Esophagus muscularis mucosa (tissue), 4 donors: ENCODE data around the gene CNIH2. TPM values are rescaled to one million over a fixed set of nuclear protein-coding genes. Genes with fewer than 3 reads are reported as not detected.

ENCODE experiments used
- DNase-seq: peaks from one replicate; pipeline ENCODE4 v3.0.0-alpha.2; 2017; ENCODE audit errors: extremely low spot score
- H3K27ac ChIP-seq, 4 donors: fragments of 200-600 bp; sonication (generic); replicated peaks in 1 of 4; 1 replicate in 3 of 4; 2 replicates in 1 of 4; pipeline ENCODE4 v1.5.1; 2016 to 2019; ENCODE audit warnings: mild to moderate bottlenecking in 1 of 4
- H3K27me3 ChIP-seq, 4 donors: fragments of 200-600 bp; sonication (generic); one replicate each; pipeline versions ENCODE4 v1.5.1 to v1.6.0; 2016 to 2019
- H3K36me3 ChIP-seq, 4 donors: fragments of 200-600 bp; sonication (generic); one replicate each; pipeline ENCODE4 v1.5.1; 2016 to 2019
- H3K4me1 ChIP-seq, 4 donors: fragments of 200-600 bp; sonication (generic); one replicate each; pipeline ENCODE4 v1.5.1; 2016 to 2019
- H3K4me3 ChIP-seq, 4 donors: fragments of 200-600 bp; sonication (generic); 1 replicate in 2 of 4; 2 replicates in 2 of 4; pipeline ENCODE4 v1.5.1; 2016 to 2019; ENCODE audit warnings: mild to moderate bottlenecking in 4 of 4, moderate library complexity in 1 of 4
- H3K9me3 ChIP-seq, 4 donors: fragments of 200-600 bp; sonication (generic); 1 replicate in 3 of 4; 2 replicates in 1 of 4; pipeline ENCODE4 v1.5.1; 2016 to 2019
- CTCF ChIP-seq, 3 experiments: fragments of 200-600 bp in 2 of 3; fragments of 450-650 bp in 1 of 3; sonication (generic) in 2 of 3; IDR thresholded peaks; one replicate each; pipeline ENCODE4 v1.5.1; 2017 to 2019; ENCODE audit warnings: antibody characterized with exemption in 3 of 3, mild to moderate bottlenecking in 2 of 3, moderate library complexity in 1 of 3
- EP300 ChIP-seq: sonication (generic); formaldehyde crosslinking; IDR thresholded peaks from one replicate; pipeline ENCODE4 v1.6.1; 2017; ENCODE audit warnings: antibody characterized with exemption
- POLR2A ChIP-seq: fragments of 450-650 bp; IDR thresholded peaks from one replicate; pipeline ENCODE4 v1.6.1; 2017; ENCODE audit warnings: antibody characterized with exemption, moderate library complexity, mild to moderate bottlenecking, low read depth
- POLR2AphosphoS5 ChIP-seq, 2 donors: sonication (generic); formaldehyde crosslinking; IDR thresholded peaks; one replicate each; pipeline ENCODE4 v1.6.1; 2017; ENCODE audit warnings: antibody characterized with exemption in 2 of 2
- WGBS: methylation state at CpG from one replicate; pipeline ENCODE4 v1.1.5; 2018; 5-methylcytosine and 5-hydroxymethylcytosine counted together
- intact Hi-C: fragments of 100-400 bp; cut with DNase I; formaldehyde crosslinking; loops from one replicate; pipeline ENCODE4 v1.15.1; 2023
- total RNA-seq, 4 donors: library from RNA; depleted of rRNA; stranded (reverse); fragments of >200 nt; gene quantifications; one replicate each; pipeline versions ENCODE4 v1.1.0 to v1.2.1, GENCODE V29; 2016

The CNIH2 gene
- total RNA-seq, 4 donors from 2014 or later = 0.40 TPM; not detected in 3

- DNase-seq = no peak
- Histone ChIP-seq H3K27ac (peak overlapping the region; percentile 83 to 95 (median 89)), H3K36me3 (no peaks in the 10 kb centered on the region), H3K27me3 (peaks cover 0 to 8% (median 0%) of the 10 kb centered on the region in 4 donors), H3K9me3 (no peaks in the 10 kb centered on the region), H3K4me3 (peak overlapping the region; percentile 59 to 75 (median 62)), H3K4me1 (peaks cover 44 to 76% (median 70%) of the 10 kb centered on the region in 4 donors)
- no peak for TF ChIP-seq POLR2A
- TF ChIP-seq POLR2AphosphoS5 (IDR thresholded peaks at IDR 0.05) = no peak
- TF ChIP-seq CTCF (IDR thresholded peaks at IDR 0.05) = no peak
- TF ChIP-seq EP300 = no peak
- WGBS = 54% methylated on average over 1 of the region's 1 CpG
- intact Hi-C loops = loop anchor here (5.0 kb wide), 1 partner anchor 73 kb away; no protein-coding TSS in a partner anchor
Measured at GRCh38 chr11:66314186-66314501, 36.2 kb downstream of the CNIH2 start.

GRCh38 chr11:66314561-66315497 lies 36.9 kb downstream of the CNIH2 start:
- H3K36me3 ChIP-seq = no peaks in the 10 kb centered on the region

DNA sequence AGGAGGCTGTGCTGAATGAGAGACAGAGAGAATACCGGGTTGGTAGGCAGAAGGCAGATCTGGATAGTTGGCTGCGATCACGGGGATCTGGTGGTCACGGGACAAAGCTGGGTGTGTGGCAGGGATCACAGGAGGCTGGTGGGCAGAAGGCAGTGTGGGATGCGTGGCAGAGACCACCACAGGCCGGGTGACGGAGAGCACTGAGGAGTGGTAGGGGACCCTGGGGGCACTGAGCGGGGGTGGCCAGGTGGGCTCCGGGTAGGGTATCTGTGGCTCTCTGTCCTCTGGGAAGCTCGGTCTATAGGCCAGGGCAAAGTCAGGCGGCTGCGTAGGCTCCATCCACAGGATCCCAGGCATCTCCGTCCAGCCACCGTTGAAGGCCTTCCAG lies 37.5 kb downstream of the CNIH2 start:
- TF ChIP-seq POLR2AphosphoS5 (IDR thresholded peaks at IDR 0.05) (no peak), CTCF (IDR thresholded peaks at IDR 0.05) (no peak), POLR2A (no peak), EP300 (no peak)
- peak overlapping the region; percentile 83 to 95 (median 89) for H3K27ac ChIP-seq
- peak overlapping the region; percentile 59 to 75 (median 62) for H3K4me3 ChIP-seq
- no peak for DNase-seq
- peaks cover 0 to 8% (median 0%) of the 10 kb centered on the region in 4 donors for H3K27me3 ChIP-seq
- no peaks in the 10 kb centered on the region for H3K9me3 ChIP-seq
- intact Hi-C loops = no loop called here
- peaks cover 44 to 76% (median 72%) of the 10 kb centered on the region in 4 donors for H3K4me1 ChIP-seq
- 81% methylated on average over 13 of the region's 14 CpGs for WGBS
- H3K36me3 ChIP-seq = no peaks in the 10 kb centered on the region

More at GRCh38 chr11:66314561-66315497, 36.9 kb downstream of the CNIH2 start:
- 78% methylated on average over 8 of the region's 17 CpGs for WGBS
- H3K27ac ChIP-seq = peak overlapping the region; percentile 83 to 95 (median 89)
- H3K4me3 ChIP-seq = peak overlapping the region; percentile 59 to 75 (median 62)
- peaks cover 0 to 8% (median 0%) of the 10 kb centered on the region in 4 donors for H3K27me3 ChIP-seq
- no peak for DNase-seq
- intact Hi-C loops = loop anchor here (5.0 kb wide), 1 partner anchor 72 kb away; no protein-coding TSS in a partner anchor
- TF ChIP-seq POLR2AphosphoS5 (IDR thresholded peaks at IDR 0.05) (no peak), POLR2A (no peak), EP300 (no peak), CTCF (IDR thresholded peaks at IDR 0.05) (no peak)
- H3K4me1 ChIP-seq = peaks cover 44 to 76% (median 72%) of the 10 kb centered on the region in 4 donors
- no peaks in the 10 kb centered on the region for H3K9me3 ChIP-seq

DNA sequence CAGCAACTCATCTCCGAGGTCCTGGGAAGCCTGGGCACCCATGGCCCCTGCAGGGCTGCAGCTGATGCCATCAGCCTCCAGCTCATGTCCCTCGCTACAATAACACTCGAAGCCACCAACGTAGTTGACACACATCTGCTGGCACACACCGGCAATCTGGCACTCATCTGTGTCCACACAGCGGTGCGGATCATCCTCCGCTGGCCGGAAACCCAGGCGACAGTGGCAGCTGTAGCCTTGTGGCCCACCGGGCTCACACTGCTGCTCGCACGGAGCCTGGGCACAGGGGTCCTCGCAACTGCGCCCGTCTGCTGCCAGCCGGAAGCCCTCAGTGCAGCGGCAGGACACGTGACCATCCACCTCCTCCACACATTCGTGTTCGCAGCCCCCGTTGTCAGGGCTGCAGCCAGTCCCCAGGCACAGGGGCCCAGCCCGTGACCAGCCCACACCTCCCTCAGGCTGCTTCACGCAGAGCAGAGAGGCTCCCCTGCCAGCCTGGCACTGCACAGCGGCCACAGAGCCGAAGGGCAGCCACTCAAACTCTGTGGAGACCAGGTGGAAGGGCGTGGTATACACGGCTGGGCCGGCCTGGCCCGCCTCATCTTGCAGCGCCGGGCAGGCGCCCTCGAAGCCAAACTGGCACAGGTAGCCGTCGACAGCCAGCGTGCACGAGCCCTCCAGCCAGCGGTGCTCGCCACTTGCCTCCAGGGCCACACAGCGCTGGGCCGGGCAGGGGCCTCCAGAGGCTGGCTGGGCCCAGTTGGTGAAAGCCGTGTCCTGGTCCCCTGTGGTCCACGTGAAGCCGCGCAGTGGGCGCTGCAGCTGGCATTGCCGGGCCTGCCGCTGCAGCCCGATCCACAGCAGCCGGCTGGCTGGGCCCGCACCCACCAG lies 38.2 kb downstream of the CNIH2 start:
- Histone ChIP-seq H3K4me1 (peaks cover 44 to 76% (median 72%) of the 10 kb centered on the region in 4 donors), H3K4me3 (peak overlapping the region; percentile 59 to 75 (median 62))
- intact Hi-C loops = no loop called here

More for the DNA sequence above, 38.2 kb downstream of the CNIH2 start:
- no peak for TF ChIP-seq EP300
- no peak for TF ChIP-seq CTCF (IDR thresholded peaks at IDR 0.05)
- no peak for TF ChIP-seq POLR2A
- no peak for TF ChIP-seq POLR2AphosphoS5 (IDR thresholded peaks at IDR 0.05)
- WGBS = 49% methylated on average over 13 of the region's 52 CpGs
- DNase-seq = no peak
- peak overlapping the region; percentile 83 to 95 (median 89) for H3K27ac ChIP-seq
- peaks cover 0 to 8% (median 0%) of the 10 kb centered on the region in 4 donors for H3K27me3 ChIP-seq
- H3K9me3 ChIP-seq = no peaks in the 10 kb centered on the region
- no peaks in the 10 kb centered on the region for H3K36me3 ChIP-seq
